ENCODE measurements around the gene TPRG1.

Gene TPRG1

DNA sequence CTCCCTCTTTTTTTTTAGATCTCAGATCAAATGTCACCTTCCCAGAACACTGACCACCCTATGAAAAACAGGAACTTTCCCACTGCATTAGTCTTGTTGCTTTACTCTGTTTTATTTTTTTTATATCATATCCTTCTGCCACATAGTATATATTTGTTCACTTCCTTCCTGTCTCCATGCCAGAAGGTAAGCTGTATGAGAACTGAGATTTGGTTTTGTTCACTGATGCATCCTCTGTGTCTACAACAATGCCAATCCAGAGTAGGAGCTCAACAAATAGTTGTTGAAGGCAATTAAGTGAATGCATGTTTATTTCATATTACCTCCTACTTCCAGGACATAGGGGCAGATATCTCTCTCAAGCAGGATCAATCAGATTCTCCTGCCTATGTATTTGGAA is 114.4 kb downstream of the TPRG1 start:
- no peak overlapping the region for H3K4me3 ChIP-seq (ENCODE audit: low read depth, low read length)
- no peak for DNase-seq (ENCODE audit: low read depth)
- TF ChIP-seq, protein P1, sequence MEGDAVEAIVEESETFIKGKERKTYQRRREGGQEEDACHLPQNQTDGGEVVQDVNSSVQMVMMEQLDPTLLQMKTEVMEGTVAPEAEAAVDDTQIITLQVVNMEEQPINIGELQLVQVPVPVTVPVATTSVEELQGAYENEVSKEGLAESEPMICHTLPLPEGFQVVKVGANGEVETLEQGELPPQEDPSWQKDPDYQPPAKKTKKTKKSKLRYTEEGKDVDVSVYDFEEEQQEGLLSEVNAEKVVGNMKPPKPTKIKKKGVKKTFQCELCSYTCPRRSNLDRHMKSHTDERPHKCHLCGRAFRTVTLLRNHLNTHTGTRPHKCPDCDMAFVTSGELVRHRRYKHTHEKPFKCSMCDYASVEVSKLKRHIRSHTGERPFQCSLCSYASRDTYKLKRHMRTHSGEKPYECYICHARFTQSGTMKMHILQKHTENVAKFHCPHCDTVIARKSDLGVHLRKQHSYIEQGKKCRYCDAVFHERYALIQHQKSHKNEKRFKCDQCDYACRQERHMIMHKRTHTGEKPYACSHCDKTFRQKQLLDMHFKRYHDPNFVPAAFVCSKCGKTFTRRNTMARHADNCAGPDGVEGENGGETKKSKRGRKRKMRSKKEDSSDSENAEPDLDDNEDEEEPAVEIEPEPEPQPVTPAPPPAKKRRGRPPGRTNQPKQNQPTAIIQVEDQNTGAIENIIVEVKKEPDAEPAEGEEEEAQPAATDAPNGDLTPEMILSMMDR (IDR thresholded peaks at IDR 0.05; ENCODE audit: low read depth, low read length, missing control alignments), result no peak
- in situ Hi-C loops (cut with HindIII; ENCODE audit: low sequenced_read_pairs), result no loop called here

DNA sequence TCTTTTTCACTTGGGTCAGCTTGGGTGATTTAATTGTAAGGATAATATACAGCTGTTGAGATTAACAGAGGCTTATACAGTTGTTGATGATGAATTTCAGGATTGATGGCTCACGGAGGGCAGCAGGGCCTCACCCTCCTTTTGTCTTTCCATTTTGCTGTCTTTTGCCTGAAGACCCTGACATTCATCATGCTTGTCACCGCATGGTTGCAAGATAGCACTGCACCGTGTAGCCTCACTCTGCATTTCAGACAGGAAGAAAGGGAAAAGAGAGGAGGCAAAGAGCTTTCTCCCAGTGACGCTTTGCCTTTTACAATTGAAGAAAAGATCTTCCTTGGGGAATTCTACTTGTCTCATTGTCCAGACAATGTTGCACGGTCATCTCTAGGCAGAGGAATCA is 115.1 kb downstream of the TPRG1 start:
- TF ChIP-seq, protein P1 (IDR thresholded peaks at IDR 0.05; ENCODE audit: low read depth, low read length, missing control alignments), result no peak
- in situ Hi-C loops (cut with HindIII; ENCODE audit: low sequenced_read_pairs), result no loop called here
- H3K4me3 ChIP-seq (ENCODE audit: low read depth, low read length), result no peak overlapping the region
- no peak for DNase-seq (ENCODE audit: low read depth)

DNA sequence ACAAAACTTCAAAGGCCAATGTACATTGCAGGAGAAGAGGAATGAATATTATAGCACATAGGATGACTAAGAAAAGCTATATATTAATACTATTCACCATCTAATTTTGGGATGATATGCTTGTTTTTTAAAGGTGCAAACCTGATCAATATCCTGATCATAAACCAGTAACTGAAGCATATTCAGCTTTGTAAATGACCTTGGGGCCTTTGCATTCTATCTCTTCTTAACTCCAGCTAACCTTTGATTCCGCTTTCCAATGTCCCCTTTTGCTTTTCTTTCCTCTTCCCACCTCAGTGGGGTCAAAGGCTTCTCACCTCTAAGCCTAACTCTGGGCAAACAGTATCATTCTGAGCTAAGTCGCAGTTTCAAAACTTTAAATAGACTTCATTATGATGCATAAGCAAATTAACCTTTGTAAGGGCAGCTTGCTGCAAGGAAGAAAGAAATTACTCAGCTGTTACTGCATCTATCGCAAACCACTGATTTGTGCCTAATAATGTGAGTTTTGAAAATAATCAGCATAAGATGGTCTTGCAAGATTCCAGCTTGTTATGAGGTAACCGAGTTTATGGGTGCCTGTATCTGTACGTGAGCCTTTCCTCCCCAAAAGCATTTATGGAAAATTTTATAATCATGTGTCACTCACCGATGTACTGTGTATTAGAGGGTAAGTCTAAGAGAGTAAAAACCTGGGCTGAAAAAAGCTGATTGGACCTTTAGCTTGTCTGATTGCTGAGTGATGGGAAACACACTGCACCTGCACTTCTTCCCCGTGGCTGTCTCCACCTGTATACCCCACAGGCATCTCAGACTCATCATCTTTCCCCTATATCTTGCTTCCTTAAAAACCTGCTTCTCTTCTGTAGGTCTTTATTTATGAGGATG is 116.8 kb downstream of the TPRG1 start:
- TF ChIP-seq, protein P1 (IDR thresholded peaks at IDR 0.05; ENCODE audit: low read depth, low read length, missing control alignments), result no peak
- no peak overlapping the region for H3K4me3 ChIP-seq (ENCODE audit: low read depth, low read length)
- no peak for DNase-seq (ENCODE audit: low read depth)
- in situ Hi-C loops (cut with HindIII; ENCODE audit: low sequenced_read_pairs), result no loop called here

DNA sequence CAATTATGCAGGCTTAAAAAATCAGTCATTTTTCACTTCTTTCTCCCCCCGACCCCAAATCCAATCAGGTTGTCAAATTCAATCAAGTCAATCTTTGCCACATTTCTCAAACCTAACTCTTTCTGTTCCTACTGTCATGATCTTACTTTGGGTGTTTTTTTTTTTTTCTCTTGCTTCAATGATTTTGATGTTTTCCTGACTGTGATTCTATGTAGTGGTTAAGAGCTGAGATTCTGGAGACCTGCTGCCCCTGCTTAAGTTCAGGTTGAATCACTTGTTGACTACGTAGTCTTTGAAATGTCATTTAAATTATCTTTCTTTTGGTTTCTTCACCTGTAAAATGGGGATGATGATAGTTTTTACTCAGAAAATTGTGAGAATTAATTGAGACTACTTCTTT is 117.5 kb downstream of the TPRG1 start:
- H3K4me3 ChIP-seq (ENCODE audit: low read depth, low read length), result no peak overlapping the region
- DNase-seq (ENCODE audit: low read depth), result no peak
- TF ChIP-seq, protein P1 (IDR thresholded peaks at IDR 0.05; ENCODE audit: low read depth, low read length, missing control alignments), result no peak
- in situ Hi-C loops (cut with HindIII; ENCODE audit: low sequenced_read_pairs), result no loop called here

DNA sequence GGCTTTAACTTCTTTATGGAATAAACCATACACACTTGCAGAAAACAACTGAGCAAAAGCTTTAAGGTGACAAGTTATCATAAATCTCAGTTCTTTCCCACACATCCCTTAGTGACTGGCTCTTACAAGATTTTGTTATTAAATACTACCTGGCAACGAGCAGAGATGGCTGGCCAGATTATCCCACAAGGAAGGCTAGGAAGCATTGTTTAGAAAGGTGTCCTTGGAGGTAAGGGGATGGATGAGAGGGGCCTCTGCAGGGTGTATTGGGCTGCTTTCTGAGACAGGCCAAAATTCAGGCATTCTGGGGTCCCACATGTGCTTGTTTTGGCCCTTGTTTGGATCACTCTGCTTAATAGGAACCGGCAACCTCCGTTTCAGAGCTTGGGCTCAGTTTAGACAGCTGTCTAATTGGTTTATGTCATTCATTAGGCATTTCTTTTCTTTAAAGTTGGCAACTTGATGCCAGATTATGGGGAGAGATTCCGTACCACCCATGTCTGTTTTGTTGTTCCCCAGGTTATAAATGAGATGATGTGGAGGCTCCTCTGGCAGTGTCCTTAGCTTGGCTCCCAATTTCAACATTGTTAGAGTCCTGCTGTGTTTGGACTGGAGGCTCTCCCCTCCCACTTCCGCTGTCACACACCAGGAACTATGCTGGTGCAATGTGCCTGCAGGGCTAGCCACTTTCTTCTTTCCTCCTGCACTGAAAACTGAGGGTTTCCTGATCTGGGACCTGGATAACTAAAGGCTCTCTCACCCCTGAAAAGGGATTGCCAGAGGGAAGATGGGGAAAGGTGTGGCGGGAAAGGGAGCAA is 121.1 kb downstream of the TPRG1 start:
- in situ Hi-C loops (cut with HindIII; ENCODE audit: low sequenced_read_pairs), result no loop called here
- TF ChIP-seq, protein P1 (IDR thresholded peaks at IDR 0.05; ENCODE audit: low read depth, low read length, missing control alignments), result no peak
- no peak for DNase-seq (ENCODE audit: low read depth)
- no peak overlapping the region for H3K4me3 ChIP-seq (ENCODE audit: low read depth, low read length)

DNA sequence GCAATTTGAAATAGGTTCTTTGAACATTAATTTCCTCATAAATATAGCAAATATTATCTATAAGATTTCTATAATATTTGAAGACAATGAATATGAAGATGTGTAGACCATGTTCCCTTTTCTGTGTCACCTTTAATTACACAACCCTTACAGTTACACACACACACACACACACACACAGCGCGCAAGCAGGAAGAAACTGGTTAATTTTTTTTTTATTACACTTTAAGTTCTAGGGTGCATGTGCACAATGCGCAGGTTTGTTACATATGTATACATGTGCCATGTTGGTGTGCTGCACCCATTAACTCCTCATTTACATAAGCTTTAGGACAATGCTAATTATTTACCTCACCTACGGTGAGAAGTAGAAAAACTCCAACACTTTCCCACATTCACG is 122.9 kb downstream of the TPRG1 start:
- in situ Hi-C loops (cut with HindIII; ENCODE audit: low sequenced_read_pairs), result no loop called here
- no peak overlapping the region for H3K4me3 ChIP-seq (ENCODE audit: low read depth, low read length)
- no peak for DNase-seq (ENCODE audit: low read depth)
- TF ChIP-seq, protein P1 (IDR thresholded peaks at IDR 0.05; ENCODE audit: low read depth, low read length, missing control alignments), result no peak
